ENCODE results near the gene PLCL1. TPM values are rescaled to one million over a fixed set of nuclear protein-coding genes. Genes with fewer than 3 reads are reported as not detected.

The PLCL1 gene
- total RNA-seq, 1 donor from 2014 or later, result 12.5 TPM

DNA sequence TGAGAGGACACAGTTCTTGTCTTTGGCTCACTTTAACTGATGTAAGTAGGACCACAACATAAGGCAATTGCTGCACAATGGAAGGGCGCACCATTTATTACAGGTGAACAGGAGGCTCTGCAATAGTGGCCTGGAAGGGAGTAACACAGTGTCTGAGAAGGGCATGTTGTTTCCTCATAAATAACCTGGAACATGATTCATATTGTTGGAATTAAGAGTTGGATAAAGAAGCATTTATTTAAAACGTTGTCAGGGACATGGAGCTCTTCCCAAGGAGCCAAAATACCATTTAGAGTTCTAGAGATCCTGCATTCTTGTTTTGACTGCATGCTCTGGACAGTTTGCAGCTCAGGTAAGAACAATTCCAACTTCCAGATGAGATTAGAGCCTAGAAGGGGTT, 110.4 kb downstream of the PLCL1 start:
- no peak overlapping the region for H3K9ac ChIP-seq (ENCODE audit: low read depth in 1 of 3, low read length in 3 of 3)
- H3K4me3 ChIP-seq (ENCODE audit: low read length in 3 of 3), result no peak overlapping the region
- no peaks in the 10 kb centered on the region for H3K36me3 ChIP-seq (ENCODE audit: control insufficient read depth in 3 of 3, insufficient read depth in 3 of 3, low read length in 3 of 3)
- no peaks in the 10 kb centered on the region for H3K9me3 ChIP-seq (ENCODE audit: control insufficient read depth in 3 of 3, low read length in 3 of 3)
- no peaks in the 10 kb centered on the region for H3K27me3 ChIP-seq (ENCODE audit: control insufficient read depth in 3 of 3, insufficient read depth in 3 of 3, low read length in 3 of 3)
- peaks cover 3 to 29% (median 8%) of the 10 kb centered on the region in 3 donors for H3K4me1 ChIP-seq (ENCODE audit: control insufficient read depth in 3 of 3, insufficient read depth in 3 of 3, low read length in 3 of 3)
- H3K27ac ChIP-seq (ENCODE audit: low read depth, low read length), result no peak overlapping the region

DNA sequence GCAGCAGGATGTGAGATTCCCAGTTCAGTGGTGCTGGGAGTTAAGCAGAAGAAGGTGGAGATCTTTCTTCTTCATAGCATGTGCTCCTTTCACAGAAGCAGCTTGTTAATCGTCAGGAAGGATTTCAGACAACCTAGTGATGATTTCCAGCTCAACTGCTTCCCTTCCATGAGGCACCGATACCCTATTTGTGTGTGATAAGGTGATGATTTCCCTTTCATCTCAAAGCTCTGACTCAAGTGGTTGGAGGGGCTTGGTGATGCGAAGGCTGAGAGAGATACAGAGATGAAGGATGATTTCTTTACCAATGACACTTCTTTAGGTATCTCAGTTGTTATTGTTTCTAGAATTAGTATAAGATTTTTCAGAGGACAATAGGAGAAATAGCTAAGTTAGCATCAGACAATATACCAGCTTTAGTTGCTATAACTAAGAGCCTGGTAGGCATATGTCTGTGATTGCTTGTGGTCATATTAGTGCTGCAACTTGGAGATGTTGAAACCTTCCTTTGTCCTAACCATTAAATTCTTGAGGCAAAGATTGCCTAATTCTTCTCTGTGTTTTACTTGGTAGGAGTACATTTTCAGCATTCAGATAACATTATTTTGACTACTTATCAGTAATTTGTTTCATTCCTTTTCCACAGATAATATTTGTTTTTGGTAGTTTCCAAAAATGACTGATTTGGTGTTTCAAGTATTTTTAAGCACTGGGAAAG, 111.3 kb downstream of the PLCL1 start:
- H3K9me3 ChIP-seq (ENCODE audit: control insufficient read depth in 3 of 3, low read length in 3 of 3), result no peaks in the 10 kb centered on the region
- no peaks in the 10 kb centered on the region for H3K27me3 ChIP-seq (ENCODE audit: control insufficient read depth in 3 of 3, insufficient read depth in 3 of 3, low read length in 3 of 3)
- H3K36me3 ChIP-seq (ENCODE audit: control insufficient read depth in 3 of 3, insufficient read depth in 3 of 3, low read length in 3 of 3), result no peaks in the 10 kb centered on the region
- H3K27ac ChIP-seq (ENCODE audit: low read depth, low read length), result no peak overlapping the region
- H3K9ac ChIP-seq (ENCODE audit: low read depth in 1 of 3, low read length in 3 of 3), result no peak overlapping the region
- H3K4me1 ChIP-seq (ENCODE audit: control insufficient read depth in 3 of 3, insufficient read depth in 3 of 3, low read length in 3 of 3), result peaks cover 10 to 28% (median 10%) of the 10 kb centered on the region in 3 donors
- H3K4me3 ChIP-seq (ENCODE audit: low read length in 3 of 3), result no peak overlapping the region

DNA sequence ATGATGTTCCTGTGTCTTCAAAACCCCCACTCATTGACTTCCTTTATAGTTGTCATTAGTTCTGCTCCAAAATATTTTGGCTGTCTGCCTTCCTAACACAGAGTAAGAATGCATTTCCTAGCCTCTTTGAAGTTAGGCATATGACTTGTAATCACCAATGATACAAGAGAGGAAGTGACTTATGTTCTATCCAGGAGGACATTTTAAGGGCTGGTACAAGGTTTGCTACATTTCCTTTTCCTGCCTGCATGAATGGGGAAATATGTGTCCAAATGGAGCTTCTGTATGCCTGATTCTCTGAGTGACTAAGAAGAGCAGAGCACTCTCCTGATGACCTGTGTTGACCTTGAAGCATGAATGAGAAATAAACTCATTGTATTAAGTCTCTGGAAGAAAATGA, 115.1 kb downstream of the PLCL1 start:
- H3K4me3 ChIP-seq (ENCODE audit: low read length in 3 of 3), result no peak overlapping the region
- H3K9ac ChIP-seq (ENCODE audit: low read depth in 1 of 3, low read length in 3 of 3), result no peak overlapping the region
- H3K36me3 ChIP-seq (ENCODE audit: control insufficient read depth in 3 of 3, insufficient read depth in 3 of 3, low read length in 3 of 3), result no peaks in the 10 kb centered on the region
- no peaks in the 10 kb centered on the region for H3K9me3 ChIP-seq (ENCODE audit: control insufficient read depth in 3 of 3, low read length in 3 of 3)
- no peaks in the 10 kb centered on the region for H3K27me3 ChIP-seq (ENCODE audit: control insufficient read depth in 3 of 3, insufficient read depth in 3 of 3, low read length in 3 of 3)
- no peak overlapping the region for H3K27ac ChIP-seq (ENCODE audit: low read depth, low read length)
- peaks cover 12 to 31% (median 13%) of the 10 kb centered on the region in 3 donors for H3K4me1 ChIP-seq (ENCODE audit: control insufficient read depth in 3 of 3, insufficient read depth in 3 of 3, low read length in 3 of 3)

DNA sequence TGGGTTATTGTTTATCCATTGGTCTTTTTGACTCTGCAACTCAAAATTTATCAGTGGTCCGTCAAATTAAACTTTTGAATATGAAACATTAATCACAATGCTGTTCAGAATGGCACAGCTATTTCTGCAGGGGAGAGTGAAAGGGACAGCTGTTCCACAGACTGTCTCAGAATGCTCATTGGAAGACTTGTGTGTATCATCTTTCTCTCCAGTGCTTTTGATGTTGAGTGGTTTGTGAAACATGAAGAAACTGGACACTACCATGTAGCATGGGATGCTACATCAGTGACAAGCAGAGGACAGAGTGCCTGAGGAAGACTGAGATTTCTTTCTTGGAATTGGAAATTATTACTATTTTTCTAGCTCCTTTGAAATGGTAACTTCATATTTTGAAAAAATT, 115.7 kb downstream of the PLCL1 start:
- H3K9me3 ChIP-seq (ENCODE audit: control insufficient read depth in 3 of 3, low read length in 3 of 3), result no peaks in the 10 kb centered on the region
- no peaks in the 10 kb centered on the region for H3K27me3 ChIP-seq (ENCODE audit: control insufficient read depth in 3 of 3, insufficient read depth in 3 of 3, low read length in 3 of 3)
- H3K27ac ChIP-seq (ENCODE audit: low read depth, low read length), result peak overlapping the region; percentile 46
- no peak overlapping the region for H3K9ac ChIP-seq (ENCODE audit: low read depth in 1 of 3, low read length in 3 of 3)
- H3K36me3 ChIP-seq (ENCODE audit: control insufficient read depth in 3 of 3, insufficient read depth in 3 of 3, low read length in 3 of 3), result no peaks in the 10 kb centered on the region
- peaks cover 10 to 25% (median 12%) of the 10 kb centered on the region in 3 donors for H3K4me1 ChIP-seq (ENCODE audit: control insufficient read depth in 3 of 3, insufficient read depth in 3 of 3, low read length in 3 of 3)
- H3K4me3 ChIP-seq (ENCODE audit: low read length in 3 of 3), result no peak overlapping the region

DNA sequence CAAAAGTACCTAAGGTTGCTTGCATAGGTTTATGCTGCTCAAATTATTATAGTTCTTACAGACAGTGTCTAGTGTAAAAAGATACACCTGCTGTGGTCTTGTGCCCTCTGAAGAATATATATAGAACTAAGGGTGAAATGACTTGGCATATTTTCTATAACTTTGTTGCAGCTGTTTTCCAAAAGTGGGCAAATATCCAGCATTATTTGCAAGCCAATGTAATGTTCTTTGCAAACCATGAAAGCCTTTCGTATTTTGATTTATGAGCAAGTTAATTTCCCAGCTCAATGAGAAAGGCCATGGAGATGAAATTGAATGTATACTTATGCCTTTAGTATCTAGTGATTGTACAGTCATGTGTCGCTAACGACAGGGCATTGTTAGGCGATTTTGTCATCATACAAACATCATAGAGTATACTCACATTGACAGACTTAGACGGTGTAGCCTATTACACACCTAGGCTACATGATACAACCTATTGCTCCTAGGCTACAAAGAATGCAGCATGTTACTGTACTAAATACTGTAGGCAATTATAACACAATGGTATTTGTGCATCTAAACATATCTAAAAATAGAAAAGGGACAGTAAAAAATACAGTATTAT, 116.3 kb downstream of the PLCL1 start:
- Histone ChIP-seq H3K27ac (ENCODE audit: low read depth, low read length) (peak overlapping the region; percentile 46), H3K9me3 (ENCODE audit: control insufficient read depth in 3 of 3, low read length in 3 of 3) (no peaks in the 10 kb centered on the region), H3K27me3 (ENCODE audit: control insufficient read depth in 3 of 3, insufficient read depth in 3 of 3, low read length in 3 of 3) (no peaks in the 10 kb centered on the region), H3K36me3 (ENCODE audit: control insufficient read depth in 3 of 3, insufficient read depth in 3 of 3, low read length in 3 of 3) (no peaks in the 10 kb centered on the region), H3K4me3 (ENCODE audit: low read length in 3 of 3) (peak overlapping the region in 1 of 3 donors; percentile 37), H3K4me1 (ENCODE audit: control insufficient read depth in 3 of 3, insufficient read depth in 3 of 3, low read length in 3 of 3) (peaks cover 12 to 22% (median 13%) of the 10 kb centered on the region in 3 donors), H3K9ac (ENCODE audit: low read depth in 1 of 3, low read length in 3 of 3) (no peak overlapping the region)

DNA sequence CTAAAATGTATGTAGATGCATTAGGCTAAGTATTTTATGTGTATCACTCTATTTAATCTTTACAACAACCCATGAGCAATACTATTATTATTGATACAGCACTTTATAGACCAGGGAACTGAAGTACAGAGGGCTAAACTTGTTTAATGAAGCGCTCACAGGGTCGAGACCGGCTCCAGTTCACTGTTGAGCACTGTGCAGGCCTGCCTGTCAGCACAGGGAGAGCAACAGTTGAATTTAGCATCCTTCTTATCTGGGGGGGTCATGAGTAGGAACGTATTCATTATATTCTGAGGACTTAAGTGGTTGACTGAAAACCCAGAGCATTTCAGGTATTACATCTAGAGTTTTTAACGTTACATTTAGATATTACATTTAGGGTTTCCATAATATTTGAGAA, 120.1 kb downstream of the PLCL1 start:
- Histone ChIP-seq H3K27ac (ENCODE audit: low read depth, low read length) (no peak overlapping the region), H3K36me3 (ENCODE audit: control insufficient read depth in 3 of 3, insufficient read depth in 3 of 3, low read length in 3 of 3) (no peaks in the 10 kb centered on the region), H3K4me3 (ENCODE audit: low read length in 3 of 3) (no peak overlapping the region), H3K9me3 (ENCODE audit: control insufficient read depth in 3 of 3, low read length in 3 of 3) (no peaks in the 10 kb centered on the region), H3K9ac (ENCODE audit: low read depth in 1 of 3, low read length in 3 of 3) (no peak overlapping the region), H3K27me3 (ENCODE audit: control insufficient read depth in 3 of 3, insufficient read depth in 3 of 3, low read length in 3 of 3) (no peaks in the 10 kb centered on the region), H3K4me1 (ENCODE audit: control insufficient read depth in 3 of 3, insufficient read depth in 3 of 3, low read length in 3 of 3) (peaks cover 15 to 18% (median 17%) of the 10 kb centered on the region in 3 donors)

DNA sequence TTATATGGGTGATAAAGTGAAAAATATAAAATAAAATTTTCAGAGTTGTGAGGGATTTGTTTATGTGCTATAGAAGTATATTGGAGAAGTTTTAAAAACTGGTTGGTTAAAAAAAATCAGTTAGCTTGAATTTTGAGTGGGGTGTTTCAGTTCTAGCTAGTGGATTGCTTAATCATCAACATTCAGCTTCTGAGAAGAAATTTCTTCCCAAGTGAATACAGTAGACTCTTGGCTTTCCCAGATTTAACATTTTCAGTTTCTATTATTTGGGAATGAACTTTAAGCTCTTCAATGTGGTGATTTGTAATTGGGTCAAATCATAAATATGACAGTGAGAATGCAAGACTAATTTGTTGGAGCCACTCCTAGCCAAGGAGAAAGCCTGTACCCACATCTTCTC, 120.8 kb downstream of the PLCL1 start:
- Histone ChIP-seq H3K27me3 (ENCODE audit: control insufficient read depth in 3 of 3, insufficient read depth in 3 of 3, low read length in 3 of 3) (no peaks in the 10 kb centered on the region), H3K4me1 (ENCODE audit: control insufficient read depth in 3 of 3, insufficient read depth in 3 of 3, low read length in 3 of 3) (peaks cover 10 to 13% (median 13%) of the 10 kb centered on the region in 3 donors), H3K36me3 (ENCODE audit: control insufficient read depth in 3 of 3, insufficient read depth in 3 of 3, low read length in 3 of 3) (no peaks in the 10 kb centered on the region), H3K4me3 (ENCODE audit: low read length in 3 of 3) (no peak overlapping the region), H3K27ac (ENCODE audit: low read depth, low read length) (no peak overlapping the region), H3K9ac (ENCODE audit: low read depth in 1 of 3, low read length in 3 of 3) (no peak overlapping the region), H3K9me3 (ENCODE audit: control insufficient read depth in 3 of 3, low read length in 3 of 3) (no peaks in the 10 kb centered on the region)

DNA sequence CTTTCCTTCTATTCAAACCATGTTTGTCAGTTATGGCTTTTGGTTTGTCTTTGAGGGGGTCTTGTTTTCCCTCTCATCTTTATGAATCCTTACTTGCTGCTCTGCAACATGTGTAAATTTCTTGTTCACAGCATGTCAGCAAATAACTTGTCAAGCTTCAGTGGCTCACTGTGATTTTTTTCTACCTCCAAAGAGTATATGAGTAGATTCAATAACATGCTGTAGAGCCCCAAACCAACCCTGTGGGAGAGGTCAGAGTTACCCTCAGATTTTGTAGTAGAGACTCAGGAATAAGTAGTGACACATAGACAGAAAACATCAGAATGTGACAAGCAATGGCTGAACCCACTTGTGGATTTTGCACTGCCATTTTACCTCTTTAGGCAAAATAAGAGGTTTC, 121.6 kb downstream of the PLCL1 start:
- Histone ChIP-seq H3K9me3 (ENCODE audit: control insufficient read depth in 3 of 3, low read length in 3 of 3) (no peaks in the 10 kb centered on the region), H3K27ac (ENCODE audit: low read depth, low read length) (no peak overlapping the region), H3K9ac (ENCODE audit: low read depth in 1 of 3, low read length in 3 of 3) (no peak overlapping the region), H3K4me1 (ENCODE audit: control insufficient read depth in 3 of 3, insufficient read depth in 3 of 3, low read length in 3 of 3) (peaks cover 2 to 9% (median 6%) of the 10 kb centered on the region in 3 donors), H3K36me3 (ENCODE audit: control insufficient read depth in 3 of 3, insufficient read depth in 3 of 3, low read length in 3 of 3) (no peaks in the 10 kb centered on the region), H3K27me3 (ENCODE audit: control insufficient read depth in 3 of 3, insufficient read depth in 3 of 3, low read length in 3 of 3) (no peaks in the 10 kb centered on the region), H3K4me3 (ENCODE audit: low read length in 3 of 3) (no peak overlapping the region)

DNA sequence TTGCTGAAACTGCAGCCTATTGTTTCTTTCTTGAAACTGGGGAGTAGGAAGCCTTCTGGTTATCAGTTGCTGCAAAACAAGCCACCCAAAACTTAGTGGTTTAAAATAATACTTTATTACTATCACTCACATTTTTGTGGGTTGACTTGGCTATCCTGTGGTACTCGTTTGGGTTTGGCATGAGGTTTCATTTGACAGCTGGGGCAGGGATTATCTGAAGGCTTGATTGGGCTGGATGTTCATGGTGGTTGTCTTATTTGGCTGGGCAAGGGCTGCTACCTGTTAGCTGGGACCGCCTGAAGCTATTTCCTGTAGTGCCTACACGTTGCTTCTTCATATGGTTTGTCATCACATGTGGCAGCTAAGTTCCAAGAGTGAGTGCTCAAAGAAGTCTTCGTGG, 122.3 kb downstream of the PLCL1 start:
- Histone ChIP-seq H3K4me1 (ENCODE audit: control insufficient read depth in 3 of 3, insufficient read depth in 3 of 3, low read length in 3 of 3) (peaks cover 2 to 9% (median 5%) of the 10 kb centered on the region in 3 donors), H3K36me3 (ENCODE audit: control insufficient read depth in 3 of 3, insufficient read depth in 3 of 3, low read length in 3 of 3) (no peaks in the 10 kb centered on the region), H3K9ac (ENCODE audit: low read depth in 1 of 3, low read length in 3 of 3) (no peak overlapping the region), H3K9me3 (ENCODE audit: control insufficient read depth in 3 of 3, low read length in 3 of 3) (no peaks in the 10 kb centered on the region), H3K4me3 (ENCODE audit: low read length in 3 of 3) (no peak overlapping the region), H3K27ac (ENCODE audit: low read depth, low read length) (no peak overlapping the region), H3K27me3 (ENCODE audit: control insufficient read depth in 3 of 3, insufficient read depth in 3 of 3, low read length in 3 of 3) (no peaks in the 10 kb centered on the region)

DNA sequence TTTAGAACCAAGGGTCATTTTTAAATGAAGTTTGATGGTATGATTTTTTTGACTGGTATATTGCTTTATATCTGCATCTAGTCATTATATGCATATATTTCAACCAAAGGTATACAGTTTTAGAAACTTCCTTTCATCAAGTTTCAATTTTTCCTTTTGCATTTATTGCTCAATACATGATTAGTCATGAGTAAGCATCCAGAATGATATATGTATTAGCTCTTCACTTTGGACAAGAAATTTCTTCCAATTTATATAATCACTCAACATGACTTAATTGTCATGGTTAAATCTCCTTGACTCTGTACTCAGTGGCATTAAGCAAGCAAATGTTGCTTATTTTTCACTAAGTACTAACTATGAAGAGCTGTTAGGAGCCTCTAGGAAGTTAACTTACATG, 123.6 kb downstream of the PLCL1 start:
- H3K4me1 ChIP-seq (ENCODE audit: control insufficient read depth in 3 of 3, insufficient read depth in 3 of 3, low read length in 3 of 3), result peaks cover 2 to 9% (median 5%) of the 10 kb centered on the region in 3 donors
- no peak overlapping the region for H3K4me3 ChIP-seq (ENCODE audit: low read length in 3 of 3)
- no peaks in the 10 kb centered on the region for H3K27me3 ChIP-seq (ENCODE audit: control insufficient read depth in 3 of 3, insufficient read depth in 3 of 3, low read length in 3 of 3)
- H3K9me3 ChIP-seq (ENCODE audit: control insufficient read depth in 3 of 3, low read length in 3 of 3), result no peaks in the 10 kb centered on the region
- no peaks in the 10 kb centered on the region for H3K36me3 ChIP-seq (ENCODE audit: control insufficient read depth in 3 of 3, insufficient read depth in 3 of 3, low read length in 3 of 3)
- H3K27ac ChIP-seq (ENCODE audit: low read depth, low read length), result no peak overlapping the region
- no peak overlapping the region for H3K9ac ChIP-seq (ENCODE audit: low read depth in 1 of 3, low read length in 3 of 3)
